Astrocyte of the spinal cord (primary cell): Measurements from ENCODE around the gene ADK.

Experiments
- DNase-seq: peaks from one replicate; pipeline ENCODE4 v3.0.0; 2011; ENCODE audit warnings: low read depth, low spot score
- H3K4me3 ChIP-seq: 2 replicates; pipeline ENCODE4 v1.5.1; 2011; ENCODE audit warnings: low read depth, mild to moderate bottlenecking, low read length, moderate library complexity
- in situ Hi-C: cut with HindIII; loops from 2 replicates; pipeline ENCODE4 v1.10.0; 2017; ENCODE audit warnings: low sequenced_read_pairs
- TF ChIP-seq, protein P1 (sequence below): IDR thresholded peaks from 2 replicates; pipeline ENCODE4 v1.5.1; 2012; ENCODE audit warnings: low read depth, mild to moderate bottlenecking, low read length, inconsistent platforms

ADK gene

GRCh38 chr10:74593470-74593869 lies 442.4 kb downstream of the ADK start:
- DNase-seq: peak; percentile 63
- TF ChIP-seq, protein P1, sequence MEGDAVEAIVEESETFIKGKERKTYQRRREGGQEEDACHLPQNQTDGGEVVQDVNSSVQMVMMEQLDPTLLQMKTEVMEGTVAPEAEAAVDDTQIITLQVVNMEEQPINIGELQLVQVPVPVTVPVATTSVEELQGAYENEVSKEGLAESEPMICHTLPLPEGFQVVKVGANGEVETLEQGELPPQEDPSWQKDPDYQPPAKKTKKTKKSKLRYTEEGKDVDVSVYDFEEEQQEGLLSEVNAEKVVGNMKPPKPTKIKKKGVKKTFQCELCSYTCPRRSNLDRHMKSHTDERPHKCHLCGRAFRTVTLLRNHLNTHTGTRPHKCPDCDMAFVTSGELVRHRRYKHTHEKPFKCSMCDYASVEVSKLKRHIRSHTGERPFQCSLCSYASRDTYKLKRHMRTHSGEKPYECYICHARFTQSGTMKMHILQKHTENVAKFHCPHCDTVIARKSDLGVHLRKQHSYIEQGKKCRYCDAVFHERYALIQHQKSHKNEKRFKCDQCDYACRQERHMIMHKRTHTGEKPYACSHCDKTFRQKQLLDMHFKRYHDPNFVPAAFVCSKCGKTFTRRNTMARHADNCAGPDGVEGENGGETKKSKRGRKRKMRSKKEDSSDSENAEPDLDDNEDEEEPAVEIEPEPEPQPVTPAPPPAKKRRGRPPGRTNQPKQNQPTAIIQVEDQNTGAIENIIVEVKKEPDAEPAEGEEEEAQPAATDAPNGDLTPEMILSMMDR: no peak
- H3K4me3 ChIP-seq: no peak overlapping the region
- in situ Hi-C loops: no loop called here

DNA sequence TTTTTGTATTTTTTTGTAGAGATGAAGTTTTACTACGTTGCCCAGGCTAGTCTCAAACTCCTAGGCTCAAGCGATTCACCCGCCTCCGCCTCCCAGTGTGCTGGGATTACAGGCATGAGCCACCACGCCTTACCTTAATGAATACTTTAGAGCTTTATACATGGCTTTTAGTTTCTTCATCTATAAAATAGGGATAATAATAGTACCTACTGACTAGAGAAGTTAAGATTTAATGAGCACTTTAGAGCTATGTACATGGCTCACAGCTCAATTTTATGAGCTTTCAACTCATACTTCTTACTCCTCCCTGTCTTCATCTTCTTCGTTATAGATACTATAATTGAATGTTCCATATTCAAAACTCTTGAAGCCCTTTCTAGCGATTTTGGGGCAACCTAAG lies 445.7 kb downstream of the ADK start:
- in situ Hi-C loops: no loop called here
- no peak for DNase-seq
- TF ChIP-seq, protein P1: no peak
- H3K4me3 ChIP-seq: no peak overlapping the region

DNA sequence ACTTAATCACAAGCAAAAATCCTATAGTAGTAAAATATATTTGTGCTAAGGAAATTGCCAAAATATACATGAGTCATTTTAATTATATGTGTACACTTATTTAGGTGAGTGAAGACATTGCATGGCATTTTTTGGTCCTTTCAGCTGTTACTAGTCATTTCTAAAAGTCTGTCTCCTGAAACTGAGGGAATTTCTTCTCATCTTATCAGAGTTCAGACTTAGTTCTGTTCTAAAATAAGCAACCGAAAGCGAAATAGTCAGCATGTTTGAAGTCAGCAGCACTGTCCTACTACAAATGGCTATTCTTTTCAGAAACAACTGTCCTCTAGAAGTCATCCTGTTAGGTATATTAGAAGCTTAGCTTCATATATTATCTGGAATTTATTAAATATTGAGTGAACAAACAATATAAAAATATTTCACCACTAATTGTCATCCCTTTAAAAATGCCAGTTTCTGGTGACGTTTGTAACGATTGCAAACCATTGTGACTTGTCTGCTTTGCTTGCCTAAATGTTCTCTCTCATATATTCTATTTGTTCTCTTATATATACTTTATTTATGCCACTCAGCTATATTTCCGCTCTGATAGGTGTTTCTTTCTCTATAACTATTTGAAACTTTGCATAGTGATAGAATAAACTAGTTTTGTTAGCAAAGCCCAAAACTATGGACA lies 448.0 kb downstream of the ADK start:
- H3K4me3 ChIP-seq: no peak overlapping the region
- DNase-seq: no peak
- in situ Hi-C loops: no loop called here
- TF ChIP-seq, protein P1: no peak

GRCh38 chr10:74599672-74600071 lies 448.7 kb downstream of the ADK start:
- H3K4me3 ChIP-seq: no peak overlapping the region
- in situ Hi-C loops: no loop called here
- TF ChIP-seq, protein P1: no peak
- DNase-seq: no peak

- TF ChIP-seq, protein P1: no peak
- in situ Hi-C loops: no loop called here
- H3K4me3 ChIP-seq: no peak overlapping the region
- no peak for DNase-seq
These were observed 449.1 kb downstream of the ADK start for GRCh38 chr10:74600170-74600569.

- no peak overlapping the region for H3K4me3 ChIP-seq
- in situ Hi-C loops: no loop called here
- TF ChIP-seq, protein P1: no peak
These were observed 451.6 kb downstream of the ADK start for GRCh38 chr10:74602576-74602975.

DNA sequence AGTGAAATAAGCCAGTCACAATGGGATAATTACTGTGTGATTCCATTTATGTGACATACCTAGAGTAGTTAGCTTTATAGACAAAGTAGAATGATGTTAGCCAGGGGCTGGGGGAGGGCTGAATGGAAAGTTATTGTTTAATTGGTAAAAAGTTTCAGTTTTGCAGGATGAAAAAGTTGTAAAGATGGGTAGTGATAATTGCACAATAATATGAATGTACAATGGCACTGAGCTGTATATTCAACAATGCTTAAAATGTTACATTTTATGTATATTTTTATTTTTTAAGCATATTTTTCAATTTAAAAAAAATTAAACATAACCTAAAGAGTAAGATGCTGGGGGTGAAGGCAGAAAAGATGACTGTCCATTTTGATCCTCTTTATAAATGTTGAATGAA lies 459.3 kb downstream of the ADK start:
- DNase-seq: no peak
- TF ChIP-seq, protein P1: no peak
- H3K4me3 ChIP-seq: no peak overlapping the region

More at GRCh38 chr10:74602576-74602975, 451.6 kb downstream of the ADK start:
- DNase-seq: no peak

More for the DNA sequence above, 459.3 kb downstream of the ADK start:
- in situ Hi-C loops: no loop called here
